NB4 (cell line): Measurements from ENCODE around the gene ERBB4.

Source experiments
- CTCF ChIP-seq: IDR thresholded peaks from one replicate; pipeline ENCODE4 v1.5.1; 2012; ENCODE audit warnings: low read depth, low read length
- TF ChIP-seq, protein P1 (sequence below): IDR thresholded peaks from 2 replicates; pipeline ENCODE4 v1.6.1; 2011; ENCODE audit warnings: low read depth, low read length

DNA sequence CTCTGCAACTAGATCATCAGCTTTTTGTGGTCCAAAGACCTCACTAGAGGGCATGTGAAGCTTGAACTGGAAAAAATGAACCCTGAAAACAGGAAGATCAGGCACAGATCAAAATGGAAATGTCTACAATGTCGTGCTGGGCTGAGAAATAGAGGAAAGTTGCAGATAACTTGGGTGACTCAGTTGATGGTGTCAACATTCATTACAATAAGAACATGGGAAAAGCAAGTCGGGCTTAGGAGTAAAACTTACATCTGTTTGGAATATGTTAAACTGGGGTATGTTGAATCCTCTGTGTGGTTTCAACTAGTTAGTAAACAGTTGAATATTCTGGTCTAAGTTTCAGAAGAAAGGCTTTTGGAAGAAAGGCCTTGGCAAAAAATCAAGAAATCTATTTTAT is 940.4 kb downstream of the ERBB4 start:
- TF ChIP-seq CTCF = no peak
- TF ChIP-seq, protein P1, sequence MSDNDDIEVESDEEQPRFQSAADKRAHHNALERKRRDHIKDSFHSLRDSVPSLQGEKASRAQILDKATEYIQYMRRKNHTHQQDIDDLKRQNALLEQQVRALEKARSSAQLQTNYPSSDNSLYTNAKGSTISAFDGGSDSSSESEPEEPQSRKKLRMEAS = no peak
